Stimulated activated CD8-positive, alpha-beta memory T cell treated with anti-CD3 and anti-CD28 coated beads, Interleukin-7, amount 100 ng/mL, for 48 hours (primary cell): ENCODE results near the gene ANGPT4.
A peak's percentile ranks its signal among the peaks of the same experiment; 100 is the strongest.

Experiments used
- DNase-seq, 2 donors: peaks; one replicate each; pipeline ENCODE4 v3.0.0-alpha.2; 2020; ENCODE audit warnings: low read depth in 1 of 2; ENCODE audit errors: extremely low read depth in 1 of 2

The ANGPT4 gene

GRCh38 chr20:845941-846893 lies 69.9 kb downstream of the ANGPT4 start:
- no peak for DNase-seq

GRCh38 chr20:845226-845868 lies 70.8 kb downstream of the ANGPT4 start:
- DNase-seq: no peak

GRCh38 chr20:844473-845225 lies 71.5 kb downstream of the ANGPT4 start:
- DNase-seq: peak; percentile 61 to 87

GRCh38 chr20:843912-844311 lies 72.2 kb downstream of the ANGPT4 start:
- no peak for DNase-seq

DNA sequence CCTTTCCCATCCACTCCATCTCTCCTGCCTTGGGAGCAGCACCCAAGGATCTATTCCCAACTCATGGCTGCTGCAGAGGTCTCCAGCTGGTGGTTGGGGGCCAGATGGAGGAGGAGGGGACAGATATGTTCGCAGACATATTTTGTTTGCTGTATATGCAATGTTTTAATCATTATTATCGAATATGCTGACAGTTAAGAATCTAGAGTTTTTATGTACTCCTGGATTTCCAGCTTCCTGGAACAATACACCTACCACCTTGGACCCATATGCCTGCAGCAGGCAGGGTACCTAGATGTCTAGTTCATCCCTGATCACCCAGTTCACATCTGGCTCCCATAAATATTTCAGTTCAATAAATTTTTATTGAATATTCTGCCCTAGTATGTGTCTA lies 73.6 kb downstream of the ANGPT4 start:
- no peak for DNase-seq

- no peak for DNase-seq
Observed at GRCh38 chr20:841568-842546, 74.3 kb downstream of the ANGPT4 start.

DNA sequence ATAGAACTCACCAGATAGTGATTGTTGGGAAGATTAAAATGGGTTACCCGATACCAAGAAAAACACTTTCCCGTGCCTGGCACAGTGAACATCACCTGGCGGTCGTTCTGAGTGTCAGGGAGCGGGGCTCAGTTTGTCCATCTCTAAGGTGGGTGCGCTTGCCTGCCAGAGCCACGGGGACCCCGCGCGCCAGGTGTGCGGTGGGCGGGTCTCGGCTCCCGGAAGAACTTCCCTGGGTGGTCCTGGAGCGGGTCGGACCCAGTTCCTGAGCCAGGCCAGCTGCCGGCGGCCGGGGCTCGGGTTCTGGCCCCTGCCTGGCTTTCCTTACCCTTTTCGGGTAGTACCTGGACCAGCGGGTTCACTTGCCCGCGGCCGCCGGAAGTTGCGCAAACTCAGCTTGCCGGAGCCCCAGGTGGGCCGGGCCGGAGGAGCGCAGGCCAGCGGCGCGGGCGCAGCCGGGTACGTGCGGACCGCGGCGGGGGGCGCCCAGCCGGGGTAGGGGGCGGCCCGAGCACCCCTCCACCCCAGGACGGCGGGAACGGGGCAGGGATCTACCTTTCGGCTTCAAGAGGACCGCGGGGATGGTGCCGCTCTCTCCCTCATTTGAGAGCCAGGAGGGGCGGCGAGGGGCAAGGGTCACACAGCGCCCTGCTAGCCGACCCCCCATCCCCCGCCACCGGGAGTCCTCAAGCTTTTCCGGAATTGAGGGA lies 75.1 kb downstream of the ANGPT4 start:
- DNase-seq: no peak

GRCh38 chr20:840503-840857 lies 75.7 kb downstream of the ANGPT4 start:
- no peak for DNase-seq

GRCh38 chr20:839626-840025 lies 76.5 kb downstream of the ANGPT4 start:
- DNase-seq: no peak

DNA sequence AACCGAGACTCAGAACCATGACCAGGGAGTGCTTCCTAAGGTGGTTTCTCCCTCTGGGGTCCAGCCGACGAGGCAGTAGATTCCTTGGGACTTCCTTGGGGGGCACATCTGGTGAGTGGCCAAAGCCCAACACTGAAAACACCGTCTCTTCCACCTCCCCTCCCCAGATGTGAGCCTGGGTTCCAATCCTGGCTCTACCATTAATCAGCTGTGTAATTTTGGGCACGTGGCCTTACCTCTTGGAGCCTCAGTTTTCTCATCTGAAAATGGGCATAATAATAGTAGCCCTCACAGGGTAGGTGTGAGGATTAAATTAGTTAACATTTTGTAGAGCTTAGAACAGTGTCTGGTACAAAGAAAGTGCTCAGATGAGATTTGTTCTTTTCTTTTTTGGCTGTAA lies 77.1 kb downstream of the ANGPT4 start:
- DNase-seq: no peak

DNA sequence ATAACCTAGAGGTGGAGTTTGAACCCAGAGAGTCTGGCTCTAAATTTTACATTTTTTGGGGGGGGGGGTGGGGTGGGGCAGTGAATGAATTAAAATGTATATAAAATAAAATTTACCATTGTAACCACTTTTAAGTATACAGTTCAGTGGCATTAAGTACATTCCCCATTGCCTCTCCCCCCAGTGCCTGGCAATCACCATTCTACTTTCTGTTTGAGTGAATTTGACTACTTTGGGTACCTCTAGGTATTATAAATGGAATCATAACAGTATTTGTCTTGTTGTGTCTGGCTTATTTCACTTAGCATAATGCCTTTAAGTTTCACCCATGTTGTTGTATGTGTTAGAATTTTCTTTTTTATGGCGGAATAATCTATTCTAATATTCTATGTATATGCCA lies 79.9 kb downstream of the ANGPT4 start:
- DNase-seq: no peak

GRCh38 chr20:835608-836045 lies 80.5 kb downstream of the ANGPT4 start:
- DNase-seq: no peak

DNA sequence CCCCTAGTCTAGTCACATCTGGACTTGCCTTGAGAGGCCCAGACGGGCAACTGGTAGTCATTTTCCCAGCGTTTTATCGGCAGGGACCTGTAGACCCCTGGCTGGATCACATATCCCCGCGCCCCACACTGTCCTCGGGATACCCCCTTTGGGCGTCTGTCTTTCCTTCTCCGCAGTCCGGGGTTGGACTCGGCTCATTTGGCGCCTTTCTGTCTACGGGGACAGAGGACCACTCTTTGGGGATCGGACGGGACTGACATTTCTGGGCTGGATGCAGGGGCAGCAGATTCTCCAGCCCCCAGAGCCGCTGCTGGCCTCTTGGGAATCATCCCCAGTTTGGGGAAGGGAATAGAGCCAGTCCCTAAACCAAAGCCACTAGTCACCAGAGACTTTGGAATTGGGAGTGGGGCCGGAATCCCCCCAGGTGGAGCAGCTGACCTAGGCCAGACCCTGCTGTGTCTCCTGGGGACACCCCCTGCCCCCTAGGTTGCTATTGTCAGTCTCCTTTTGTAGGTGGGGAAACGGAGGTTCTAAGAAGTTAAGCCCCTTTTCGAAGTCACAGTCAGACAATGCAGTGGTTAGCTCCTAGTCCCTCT lies 81.9 kb downstream of the ANGPT4 start:
- no peak for DNase-seq

- peak; percentile 91 for DNase-seq
Observed at GRCh38 chr20:833450-834150, 82.5 kb downstream of the ANGPT4 start, which contains the start of gene FAM110A. TSS of gene FAM110A (plus strand) at chr20:833715. CDS start at chr20:844805, 11,090 bp downstream.

DNA sequence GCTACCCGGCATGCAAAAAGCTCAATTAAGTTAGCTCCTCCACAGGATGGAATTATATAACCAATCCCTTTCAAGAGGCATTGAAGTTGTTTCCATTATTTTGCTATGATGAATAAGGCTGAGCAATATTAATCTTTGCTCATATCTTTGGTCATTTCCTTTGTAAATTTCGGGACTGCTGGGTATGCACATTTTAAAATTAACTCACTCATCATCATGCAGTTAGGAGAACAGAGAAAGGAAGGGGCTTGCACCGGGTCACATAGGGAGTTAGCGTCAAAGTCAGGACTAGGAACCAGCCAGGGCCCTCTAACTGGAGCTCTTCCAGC lies 83.0 kb downstream of the ANGPT4 start:
- no peak for DNase-seq

GRCh38 chr20:831956-832355 lies 84.2 kb downstream of the ANGPT4 start:
- DNase-seq: no peak

GRCh38 chr20:831251-831650 lies 84.9 kb downstream of the ANGPT4 start:
- no peak for DNase-seq

DNA sequence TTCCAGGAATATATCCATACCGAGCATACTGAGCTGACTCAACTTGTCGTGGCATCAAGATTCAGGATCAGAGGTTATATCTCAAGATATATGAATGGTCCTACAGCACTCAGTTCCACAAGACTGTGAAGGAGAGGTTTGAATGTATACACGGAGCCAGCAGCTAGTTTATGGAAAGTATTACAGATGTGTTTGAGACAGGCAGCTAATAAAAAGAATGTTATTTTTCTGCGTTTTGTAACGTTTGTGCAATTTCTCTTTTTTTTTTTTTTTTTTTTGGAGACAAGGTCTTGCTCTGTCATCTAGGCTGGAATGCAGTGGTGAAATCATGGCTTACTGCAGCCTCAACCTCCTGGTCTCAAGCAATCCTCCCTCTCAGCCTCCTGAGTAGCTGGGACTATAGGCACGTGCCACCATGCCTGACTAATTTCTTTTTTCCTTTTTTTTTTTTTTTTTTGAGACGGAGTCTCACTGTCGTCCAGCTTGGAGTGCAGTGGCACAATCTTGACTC lies 86.1 kb downstream of the ANGPT4 start:
- DNase-seq: no peak

DNA sequence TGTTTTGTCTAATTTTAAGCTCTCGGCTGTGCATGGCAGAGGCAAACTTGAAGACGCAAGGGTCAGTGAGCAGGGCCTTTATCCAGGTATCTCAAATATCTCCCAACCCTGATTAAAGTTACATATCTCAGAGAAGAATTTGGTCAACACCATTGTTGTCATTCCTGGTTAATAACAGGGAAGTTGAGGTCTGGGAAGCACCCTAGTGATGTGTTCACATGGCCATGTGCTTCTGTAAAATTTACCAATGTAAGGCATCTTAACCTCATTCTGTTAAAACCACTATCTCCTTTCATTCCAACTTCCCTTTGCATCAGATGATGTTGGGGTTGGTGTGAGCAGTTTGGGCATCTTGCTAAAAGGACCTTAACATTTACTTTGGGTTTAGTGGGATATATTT lies 86.6 kb downstream of the ANGPT4 start:
- no peak for DNase-seq
